Left lung (tissue), 10 donors: ENCODE data around the gene MRPL17. TPM values are rescaled to one million over a fixed set of nuclear protein-coding genes. Genes with fewer than 3 reads are reported as not detected.
"Not testable (repeated sequence)": the region's sequence is repeated elsewhere in the genome, so short reads cannot be mapped to it uniquely, and the experiment has no call there.

Experiments
- ATAC-seq: fragments of 200-7000 bp; cut with Tn5 transposase; one replicate; pipeline ENCODE4 v1.9.1; 2020; ENCODE audit warnings: moderate library complexity
- DNase-seq, 4 donors: peaks; one replicate each; pipeline ENCODE4 v3.0.0-alpha.2; 2013 to 2020
- H3K27ac ChIP-seq, 2 donors: fragments of 200-600 bp; sonication (generic) in 1 of 2; one replicate each; pipeline versions ENCODE4 v1.5.0 to v1.8.0; 2020 to 2021
- H3K27me3 ChIP-seq, 2 donors: fragments of 200-600 bp; sonication (generic) in 1 of 2; one replicate each; pipeline versions ENCODE4 v1.5.0 to v1.8.0; 2020 to 2021
- H3K36me3 ChIP-seq, 2 donors: fragments of 200-600 bp; sonication (generic) in 1 of 2; one replicate each; pipeline versions ENCODE4 v1.5.0 to v1.8.0; 2020 to 2021
- H3K4me1 ChIP-seq, 2 donors: fragments of 200-600 bp; one replicate each; pipeline ENCODE4 v1.8.0; 2021
- H3K4me3 ChIP-seq, 2 donors: fragments of 200-600 bp; sonication (generic) in 1 of 2; one replicate each; pipeline versions ENCODE4 v1.5.0 to v1.8.0; 2020 to 2021; ENCODE audit warnings: mild to moderate bottlenecking in 1 of 2
- H3K9me3 ChIP-seq, 2 donors: fragments of 200-600 bp; sonication (generic) in 1 of 2; one replicate each; pipeline versions ENCODE4 v1.5.0 to v1.8.0; 2020 to 2021
- intact Hi-C, 2 donors: fragments of 100-400 bp; cut with DNase I; formaldehyde crosslinking; loops; one replicate each; pipeline versions ENCODE4 v1.11.2 to v1.14.2; 2022
- polyA plus RNA-seq, 6 donors: library from polyadenylated mRNA; unstranded; fragments of 120-200 nt; gene quantifications; one replicate each; pipeline ENCODE4 v1.2.1, GENCODE V29; 2013; ENCODE audit not compliant: insufficient read length in 6 of 6
- total RNA-seq, 2 donors: library from RNA; stranded (reverse); fragmentation: NEBNext Ultra II Directional; extraction: Animal tissue kit (Norgen Biotek cat#: 25700); gene quantifications; one replicate each; pipeline ENCODE4 v1.2.1, GENCODE V29; 2021
- TF ChIP-seq, protein P1 (sequence below), 2 donors: fragments of 200-600 bp; sonication (generic) in 1 of 2; IDR thresholded peaks; one replicate each; pipeline versions ENCODE4 v1.5.0 to v1.8.0; 2021; ENCODE audit warnings: antibody characterized with exemption in 2 of 2
- donor health status: DM: no; HTN: yes; CAD: no.
- donor health status: DM: no; HTN: no; CAD: no.

MRPL17 gene
- total and polyA plus RNA-seq, 8 donors: 45.0 to 57.3 (median 51.0) TPM

- TF ChIP-seq, protein P1, sequence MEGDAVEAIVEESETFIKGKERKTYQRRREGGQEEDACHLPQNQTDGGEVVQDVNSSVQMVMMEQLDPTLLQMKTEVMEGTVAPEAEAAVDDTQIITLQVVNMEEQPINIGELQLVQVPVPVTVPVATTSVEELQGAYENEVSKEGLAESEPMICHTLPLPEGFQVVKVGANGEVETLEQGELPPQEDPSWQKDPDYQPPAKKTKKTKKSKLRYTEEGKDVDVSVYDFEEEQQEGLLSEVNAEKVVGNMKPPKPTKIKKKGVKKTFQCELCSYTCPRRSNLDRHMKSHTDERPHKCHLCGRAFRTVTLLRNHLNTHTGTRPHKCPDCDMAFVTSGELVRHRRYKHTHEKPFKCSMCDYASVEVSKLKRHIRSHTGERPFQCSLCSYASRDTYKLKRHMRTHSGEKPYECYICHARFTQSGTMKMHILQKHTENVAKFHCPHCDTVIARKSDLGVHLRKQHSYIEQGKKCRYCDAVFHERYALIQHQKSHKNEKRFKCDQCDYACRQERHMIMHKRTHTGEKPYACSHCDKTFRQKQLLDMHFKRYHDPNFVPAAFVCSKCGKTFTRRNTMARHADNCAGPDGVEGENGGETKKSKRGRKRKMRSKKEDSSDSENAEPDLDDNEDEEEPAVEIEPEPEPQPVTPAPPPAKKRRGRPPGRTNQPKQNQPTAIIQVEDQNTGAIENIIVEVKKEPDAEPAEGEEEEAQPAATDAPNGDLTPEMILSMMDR (IDR thresholded peaks at IDR 0.05): no peak
- no peak overlapping the region for H3K4me3 ChIP-seq
- H3K36me3 ChIP-seq: no peaks in the 10 kb centered on the region
- ATAC-seq (no peak), DNase-seq (no peak)
- H3K9me3 ChIP-seq: peaks cover 0 to 5% of the 10 kb centered on the region in 2 donors
- H3K27me3 ChIP-seq: no peaks in the 10 kb centered on the region
- H3K27ac ChIP-seq: no peak overlapping the region
- intact Hi-C loops: loop anchor here in 1 of 2 donors (5.0 to 10.0 kb wide), 2 partner anchors 46 to 177 kb away; no protein-coding TSS in a partner anchor
- peaks cover 0 to 1% of the 10 kb centered on the region in 2 donors for H3K4me1 ChIP-seq
Measured at GRCh38 chr11:6708876-6709275, 25.7 kb upstream of the MRPL17 start.

DNA sequence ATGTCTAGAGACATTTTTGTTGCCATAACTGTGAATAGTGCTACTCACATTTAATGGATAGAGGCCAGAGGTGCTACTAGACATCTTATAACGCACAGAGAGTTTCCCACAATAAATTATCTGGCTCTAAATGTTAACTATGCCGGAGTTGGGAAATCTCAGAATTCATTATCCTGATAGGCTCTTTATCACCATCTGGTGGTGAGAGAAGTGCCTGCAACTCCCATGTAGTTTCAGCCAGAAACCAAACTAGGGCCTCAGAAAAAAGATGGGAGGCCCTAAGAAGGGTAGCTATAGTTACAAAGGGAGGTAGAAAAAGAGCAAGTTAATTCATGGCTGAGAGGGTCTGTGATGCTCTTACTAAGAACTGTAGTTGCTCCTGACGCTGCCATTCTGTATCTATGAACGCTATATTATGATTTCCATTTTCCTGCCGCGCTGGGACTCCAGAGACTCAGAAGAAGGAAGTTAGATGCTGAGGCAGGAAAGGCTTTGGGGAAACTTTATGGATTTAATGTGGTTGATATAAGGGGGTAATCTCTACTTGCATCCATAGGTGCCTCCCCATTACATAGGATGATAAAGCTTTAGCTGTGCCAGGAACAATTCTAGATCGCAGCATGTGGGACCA is 22.9 kb upstream of the MRPL17 start:
- peak in 2 of 4 donors; percentile 45 to 64 for DNase-seq
- Histone ChIP-seq H3K27me3 (no peaks in the 10 kb centered on the region), H3K4me3 (no peak overlapping the region), H3K27ac (peak overlapping the region; percentile 13 to 15), H3K36me3 (no peaks in the 10 kb centered on the region), H3K9me3 (no peaks in the 10 kb centered on the region), H3K4me1 (peaks cover 0 to 11% of the 10 kb centered on the region in 2 donors)
- TF ChIP-seq, protein P1 (IDR thresholded peaks at IDR 0.05): peak; percentile 89 to 92
- peak; percentile 86 for ATAC-seq
- intact Hi-C loops: loop anchor here in 1 of 2 donors (5.0 to 10.0 kb wide), 2 partner anchors 49 to 174 kb away; no protein-coding TSS in a partner anchor

DNA sequence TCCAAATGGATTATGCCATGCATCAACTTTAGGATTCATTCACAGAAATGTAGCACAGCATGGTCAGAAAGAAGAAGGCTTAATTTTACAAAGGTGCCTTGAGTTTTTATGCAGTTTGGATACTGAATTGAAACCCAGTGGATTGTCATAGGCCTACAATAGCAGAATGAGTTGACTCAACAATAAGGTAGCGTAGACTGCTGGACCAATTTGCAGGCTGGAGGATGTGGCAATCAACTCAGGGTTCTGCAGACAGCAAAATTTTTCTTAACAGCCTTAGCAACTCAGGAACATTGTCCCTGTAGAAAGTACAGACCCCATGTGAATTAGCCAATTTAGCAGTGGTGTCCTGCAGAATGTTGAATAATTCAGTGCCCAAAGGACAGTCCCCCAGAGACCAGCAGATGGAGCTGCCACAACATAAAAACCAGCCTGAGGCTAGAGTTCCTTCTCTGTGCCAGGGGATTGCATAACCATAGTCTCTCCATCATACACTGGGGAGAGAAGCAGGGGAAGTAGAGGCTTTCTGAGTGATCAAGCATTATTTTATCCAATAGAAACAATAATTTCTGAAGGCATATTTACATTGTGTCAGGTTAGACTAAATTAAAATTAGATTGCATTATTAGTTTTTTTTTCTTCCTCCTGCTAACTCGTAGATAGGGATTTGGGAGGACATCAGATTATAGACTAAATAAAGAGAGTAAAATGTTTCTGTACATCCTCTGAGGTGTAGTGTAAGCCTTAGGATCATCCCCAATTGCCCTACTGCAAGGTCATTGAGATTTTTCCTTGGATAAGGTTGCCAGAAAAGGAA is 20.3 kb upstream of the MRPL17 start:
- Histone ChIP-seq H3K27ac (no peak overlapping the region), H3K27me3 (no peaks in the 10 kb centered on the region), H3K9me3 (no peaks in the 10 kb centered on the region), H3K4me3 (no peak overlapping the region), H3K36me3 (no peaks in the 10 kb centered on the region), H3K4me1 (peaks cover 0 to 11% of the 10 kb centered on the region in 2 donors)
- intact Hi-C loops: loop anchor here in 1 of 2 donors (10.0 kb wide), 1 partner anchor 51 kb away; no protein-coding TSS in a partner anchor
- ATAC-seq (peak; percentile 98), DNase-seq (peak in 3 of 4 donors; percentile 51 to 85 (median 59))
- TF ChIP-seq, protein P1 (IDR thresholded peaks at IDR 0.05): peak; percentile 50 to 60

GRCh38 chr11:6701955-6702354 is 18.8 kb upstream of the MRPL17 start:
- H3K27me3 ChIP-seq, H3K36me3 ChIP-seq, DNase-seq, H3K4me3 ChIP-seq, H3K27ac ChIP-seq, H3K9me3 ChIP-seq, ATAC-seq: not testable (repeated sequence)
- intact Hi-C loops: loop anchor here in 1 of 2 donors (10.0 kb wide), 1 partner anchor 53 kb away; no protein-coding TSS in a partner anchor
- peaks cover 0 to 11% of the 10 kb centered on the region in 2 donors for H3K4me1 ChIP-seq

GRCh38 chr11:6695377-6695776 is 12.2 kb upstream of the MRPL17 start:
- Histone ChIP-seq H3K4me3 (no peak overlapping the region), H3K9me3 (no peaks in the 10 kb centered on the region), H3K27me3 (no peaks in the 10 kb centered on the region), H3K36me3 (no peaks in the 10 kb centered on the region), H3K27ac (peak overlapping the region; percentile 71 to 74), H3K4me1 (peaks cover 3 to 33% of the 10 kb centered on the region in 2 donors)
- ATAC-seq: peak; percentile 79
- intact Hi-C loops: no loop called here
- TF ChIP-seq, protein P1 (IDR thresholded peaks at IDR 0.05): no peak
- DNase-seq: peak in 1 of 4 donors; percentile 27
